B cell (primary cell): ENCODE measurements around the gene MT1X. TPM values are rescaled to one million over a fixed set of nuclear protein-coding genes. Genes with fewer than 3 reads are reported as not detected.

Experiments used
- ATAC-seq: fragments of 200-7000 bp; cut with Tn5 transposase; one replicate; pipeline ENCODE4 v1.10.0; 2021; ENCODE audit warnings: low read depth, mild to moderate bottlenecking, moderate number of reproducible peaks, moderate library complexity
- CTCF ChIA-PET: fragments of 350-600 bp; sonication (Branson Sonifier 250); formaldehyde crosslinking; loops from one replicate; lab custom pipeline; 2021; ENCODE audit warnings: antibody characterized with exemption, inconsistent platforms; lab: Charles Lee
- POLR2A ChIA-PET: fragments of 350-600 bp; sonication (Branson Sonifier 250); formaldehyde crosslinking; loops from one replicate; lab custom pipeline; 2021; ENCODE audit warnings: antibody characterized with exemption; lab: Charles Lee
- DNase-seq: peaks from one replicate; pipeline ENCODE4 v3.0.0; 2013
- H2AFZ ChIP-seq: 2 replicates; pipeline ENCODE4 v1.6.1; 2012; ENCODE audit warnings: mild to moderate bottlenecking, low read depth, low read length; ENCODE audit not compliant: insufficient read depth, poor library complexity, severe bottlenecking
- H3K27ac ChIP-seq, 2 donors: 1 replicate in 1 of 2; 2 replicates in 1 of 2; pipeline ENCODE4 v1.5.1; 2012 to 2013; ENCODE audit warnings: low read length in 2 of 2, mild to moderate bottlenecking in 2 of 2, moderate library complexity in 1 of 2
- H3K27me3 ChIP-seq, 4 experiments: fragments of 200-600 bp in 1 of 4; sonication (generic) in 1 of 4; replicated peaks in 1 of 4; 1 replicate in 2 of 4; 2 replicates in 2 of 4; pipeline versions ENCODE4 v1.6.1 to v1.7.0; 2013 to 2016; ENCODE audit warnings: low read length in 3 of 4, mild to moderate bottlenecking in 2 of 4, mixed read lengths in 1 of 4, moderate library complexity in 1 of 4; ENCODE audit not compliant: insufficient read depth in 4 of 4, control insufficient read depth in 3 of 4; ENCODE audit errors: control extremely low read depth in 1 of 4
- H3K36me3 ChIP-seq, 2 experiments: replicated peaks in 1 of 2; 1 replicate in 1 of 2; 2 replicates in 1 of 2; pipeline versions ENCODE4 v1.6.1 to v1.7.1; 2013; ENCODE audit warnings: low read length in 1 of 2; ENCODE audit not compliant: insufficient read depth in 2 of 2, control insufficient read depth in 1 of 2; ENCODE audit errors: control extremely low read depth in 1 of 2, extremely low read depth in 1 of 2
- H3K4me1 ChIP-seq, 2 donors: fragments of 200-600 bp in 1 of 2; sonication (generic) in 1 of 2; 1 replicate in 1 of 2; 2 replicates in 1 of 2; pipeline versions ENCODE4 v1.5.1 to v1.6.1; 2013 to 2017; ENCODE audit warnings: low read length in 2 of 2; ENCODE audit not compliant: control insufficient read depth in 2 of 2, insufficient read depth in 2 of 2
- H3K4me2 ChIP-seq: replicated peaks from 2 replicates; pipeline ENCODE3; 2012; ENCODE audit warnings: mild to moderate bottlenecking, low read depth, low read length; ENCODE audit not compliant: poor library complexity, severe bottlenecking
- H3K4me3 ChIP-seq, 5 experiments: fragments of 200-600 bp in 1 of 5; sonication (generic) in 1 of 5; 1 replicate in 3 of 5; 2 replicates in 2 of 5; pipeline versions ENCODE4 v1.5.1 to v1.7.0; 2011 to 2016; ENCODE audit warnings: low read length in 4 of 5, mild to moderate bottlenecking in 4 of 5, low read depth in 2 of 5, control low read depth in 1 of 5, moderate library complexity in 1 of 5; ENCODE audit not compliant: insufficient read depth in 1 of 5; ENCODE audit errors: control extremely low read depth in 1 of 5, extremely low read depth in 1 of 5
- H3K79me2 ChIP-seq: fragments of 200-600 bp; sonication (generic); one replicate; pipeline ENCODE4 v1.6.0; 2016; ENCODE audit warnings: low read length; ENCODE audit not compliant: control insufficient read depth, insufficient read depth
- H3K9ac ChIP-seq: fragments of 200-600 bp; sonication (generic); 2 replicates; pipeline ENCODE4 v1.6.1; 2017; ENCODE audit warnings: mild to moderate bottlenecking, low read length, moderate library complexity
- H3K9me3 ChIP-seq, 3 donors: one replicate each; pipeline versions ENCODE4 v1.6.1 to v1.7.1; 2013; ENCODE audit warnings: low read length in 2 of 3; ENCODE audit not compliant: control insufficient read depth in 2 of 3, insufficient read depth in 1 of 3; ENCODE audit errors: control extremely low read depth in 1 of 3
- H4K20me1 ChIP-seq: 2 replicates; pipeline ENCODE4 v1.6.0; 2012; ENCODE audit warnings: mild to moderate bottlenecking, low read length; ENCODE audit not compliant: insufficient read depth, control insufficient read depth, poor library complexity, severe bottlenecking
- H3K27ac Mint-ChIP-seq: one replicate; pipeline ENCODE4 v1.8.0; 2021; ENCODE audit warnings: mixed read lengths
- H3K27me3 Mint-ChIP-seq: one replicate; pipeline ENCODE4 v1.8.0; 2021; ENCODE audit warnings: mixed read lengths
- H3K4me1 Mint-ChIP-seq: one replicate; pipeline ENCODE4 v1.8.0; 2021; ENCODE audit warnings: mixed read lengths
- H3K4me3 Mint-ChIP-seq: one replicate; pipeline ENCODE4 v1.8.0; 2021; ENCODE audit warnings: mixed read lengths
- H3K9me3 Mint-ChIP-seq: one replicate; pipeline ENCODE4 v1.8.0; 2022; ENCODE audit warnings: mixed read lengths; ENCODE audit not compliant: insufficient read depth
- EZH2 ChIP-seq: IDR thresholded peaks from 2 replicates; pipeline ENCODE4 v1.6.1; 2012; ENCODE audit warnings: borderline replicate concordance, low read depth, mild to moderate bottlenecking, moderate library complexity, low read length; ENCODE audit not compliant: insufficient read depth, poor library complexity, severe bottlenecking
- WGBS: methylation state at CpG from one replicate; pipeline ENCODE4 v1.1.5; 2013; ENCODE audit warnings: missing lambda C conversion rate; ENCODE audit not compliant: insufficient coverage; 5-methylcytosine and 5-hydroxymethylcytosine counted together
- intact Hi-C: fragments of 100-400 bp; cut with micrococcal nuclease; formaldehyde crosslinking; loops from one replicate; pipeline ENCODE4 v1.10.0; 2022
- polyA plus RNA-seq: library from polyadenylated mRNA; depleted of rRNA; stranded (reverse); fragments of >200 nt; gene quantifications from 2 replicates; pipeline ENCODE4 v1.2.3, GENCODE V29; 2012
- total RNA-seq, 2 donors: library from RNA; stranded (reverse); fragments of 120-200 nt in 1 of 2; gene quantifications; 1 replicate in 1 of 2; 2 replicates in 1 of 2; pipeline versions ENCODE4 v1.2.3 to v1.2.4, GENCODE V29; 2013 to 2022
- TF ChIP-seq, protein P1 (sequence below): fragments of 200-600 bp; IDR thresholded peaks from one replicate; pipeline ENCODE4 v1.8.0; 2022; ENCODE audit warnings: antibody characterized with exemption, mild to moderate bottlenecking

The MT1X gene
- total and polyA plus RNA-seq, 2 donors (not counting 1 experiment from before 2014, with no cell fraction given) = 9.1 to 17.2 TPM

DNA sequence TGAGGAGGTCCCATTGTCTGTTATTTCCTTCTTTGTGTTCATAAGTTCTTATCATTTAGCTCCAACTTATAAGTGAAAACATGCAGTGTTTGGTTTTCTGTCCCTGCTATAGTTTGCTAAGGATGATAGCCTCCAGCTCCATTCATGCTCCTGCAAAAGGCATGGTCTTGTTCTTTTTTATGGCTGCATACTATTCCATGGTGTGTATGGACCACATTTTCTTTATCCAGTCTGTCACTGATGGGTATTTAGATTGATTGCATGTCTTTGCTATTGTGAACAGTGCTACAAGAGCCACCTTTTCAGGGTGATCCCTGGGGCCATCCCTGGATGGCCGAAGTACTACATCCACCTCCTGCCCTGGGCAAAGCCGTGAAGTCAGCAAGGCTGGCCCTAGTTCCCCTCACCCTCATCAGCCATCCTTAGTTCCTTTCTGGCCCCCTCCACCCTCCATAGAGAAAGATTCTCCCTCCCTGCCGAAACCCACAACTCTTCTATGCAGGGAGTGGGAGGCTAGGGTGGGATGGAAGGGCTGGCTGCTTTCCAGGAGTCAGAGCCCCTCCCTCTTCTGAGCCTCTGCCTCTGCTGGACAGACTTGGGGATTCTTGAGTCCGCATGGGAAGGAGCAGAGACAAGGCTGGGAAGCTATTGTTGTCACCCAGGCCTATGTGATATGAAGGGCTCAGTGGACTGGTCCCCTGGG is 8.3 kb downstream of the MT1X start:
- H3K27ac Mint-ChIP-seq = no peak overlapping the region
- ATAC-seq (no peak), DNase-seq (no peak)
- no peaks in the 10 kb centered on the region for H3K36me3 ChIP-seq
- POLR2A ChIA-PET = interaction anchor here (0.7 kb wide), 1 partner anchor 13 kb away, joined by 3 read pairs; no protein-coding TSS in a partner anchor
- H3K9me3 Mint-ChIP-seq = peaks cover 2% of the 10 kb centered on the region
- 100% methylated on average over 3 of the region's 4 CpGs for WGBS
- H3K4me1 ChIP-seq = no peaks in the 10 kb centered on the region
- H4K20me1 ChIP-seq = no peaks in the 10 kb centered on the region
- intact Hi-C loops = no loop called here
- H3K9ac ChIP-seq = no peak overlapping the region
- peaks cover 0 to 19% (median 0%) of the 10 kb centered on the region in 3 donors for H3K9me3 ChIP-seq
- H3K27me3 Mint-ChIP-seq = peaks cover 22% of the 10 kb centered on the region
- CTCF ChIA-PET = interaction anchor here (3.3 kb wide), 1 partner anchor 11 kb away, joined by 15 read pairs; no protein-coding TSS in a partner anchor
- peaks cover 0 to 2% (median 0%) of the 10 kb centered on the region in 4 experiments for H3K27me3 ChIP-seq
- no peak overlapping the region for H3K27ac ChIP-seq
- no peak overlapping the region for H3K4me3 ChIP-seq
- no peak overlapping the region for H2AFZ ChIP-seq
- H3K4me2 ChIP-seq = no peak overlapping the region
- no peaks in the 10 kb centered on the region for H3K79me2 ChIP-seq
- no peak overlapping the region for H3K4me3 Mint-ChIP-seq
- TF ChIP-seq, protein P1, sequence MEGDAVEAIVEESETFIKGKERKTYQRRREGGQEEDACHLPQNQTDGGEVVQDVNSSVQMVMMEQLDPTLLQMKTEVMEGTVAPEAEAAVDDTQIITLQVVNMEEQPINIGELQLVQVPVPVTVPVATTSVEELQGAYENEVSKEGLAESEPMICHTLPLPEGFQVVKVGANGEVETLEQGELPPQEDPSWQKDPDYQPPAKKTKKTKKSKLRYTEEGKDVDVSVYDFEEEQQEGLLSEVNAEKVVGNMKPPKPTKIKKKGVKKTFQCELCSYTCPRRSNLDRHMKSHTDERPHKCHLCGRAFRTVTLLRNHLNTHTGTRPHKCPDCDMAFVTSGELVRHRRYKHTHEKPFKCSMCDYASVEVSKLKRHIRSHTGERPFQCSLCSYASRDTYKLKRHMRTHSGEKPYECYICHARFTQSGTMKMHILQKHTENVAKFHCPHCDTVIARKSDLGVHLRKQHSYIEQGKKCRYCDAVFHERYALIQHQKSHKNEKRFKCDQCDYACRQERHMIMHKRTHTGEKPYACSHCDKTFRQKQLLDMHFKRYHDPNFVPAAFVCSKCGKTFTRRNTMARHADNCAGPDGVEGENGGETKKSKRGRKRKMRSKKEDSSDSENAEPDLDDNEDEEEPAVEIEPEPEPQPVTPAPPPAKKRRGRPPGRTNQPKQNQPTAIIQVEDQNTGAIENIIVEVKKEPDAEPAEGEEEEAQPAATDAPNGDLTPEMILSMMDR = no peak
- no peak for TF ChIP-seq EZH2
- no peaks in the 10 kb centered on the region for H3K4me1 Mint-ChIP-seq

DNA sequence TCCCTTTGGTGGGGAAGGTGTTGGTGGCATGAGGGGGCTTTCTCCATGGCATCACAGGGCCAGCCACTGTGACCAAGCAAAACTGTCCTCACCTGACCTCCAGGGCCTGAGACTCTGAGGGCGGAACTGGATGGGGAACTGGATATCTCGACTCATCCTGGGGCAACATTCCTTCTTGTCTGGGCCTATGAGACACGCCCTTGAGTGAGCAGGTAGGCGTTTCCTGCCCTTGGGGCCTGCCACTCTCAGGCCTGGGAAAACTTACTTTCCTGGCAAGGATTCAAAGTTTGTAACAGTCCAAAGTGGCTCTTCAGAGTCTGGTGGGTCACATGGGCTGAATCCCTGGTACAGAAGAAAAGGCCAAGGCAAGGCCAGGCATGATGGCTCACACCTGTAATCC is 9.6 kb downstream of the MT1X start:
- peaks cover 19% of the 10 kb centered on the region for H3K27me3 Mint-ChIP-seq
- WGBS = 87% methylated on average over 4 of the region's 4 CpGs
- Histone ChIP-seq H4K20me1 (no peaks in the 10 kb centered on the region), H3K27me3 (peaks cover 0 to 2% (median 0%) of the 10 kb centered on the region in 4 experiments), H3K36me3 (no peaks in the 10 kb centered on the region), H3K79me2 (no peaks in the 10 kb centered on the region), H3K9ac (no peak overlapping the region), H3K27ac (no peak overlapping the region), H2AFZ (no peak overlapping the region), H3K9me3 (peaks cover 0 to 17% (median 0%) of the 10 kb centered on the region in 3 donors), H3K4me3 (no peak overlapping the region), H3K4me1 (no peaks in the 10 kb centered on the region), H3K4me2 (no peak overlapping the region)
- intact Hi-C loops = no loop called here
- POLR2A ChIA-PET = no interaction called here
- DNase-seq = no peak
- no peak for ATAC-seq
- CTCF ChIA-PET = interaction anchor here (3.3 kb wide), 1 partner anchor 9 kb away, joined by 15 read pairs; no protein-coding TSS in a partner anchor
- H3K9me3 Mint-ChIP-seq = no peaks in the 10 kb centered on the region
- H3K27ac Mint-ChIP-seq = no peak overlapping the region
- H3K4me3 Mint-ChIP-seq = no peak overlapping the region
- no peaks in the 10 kb centered on the region for H3K4me1 Mint-ChIP-seq
- TF ChIP-seq, protein P1 = no peak
- no peak for TF ChIP-seq EZH2
